Mesendoderm (in vitro differentiated cells): ENCODE measurements around the gene TRABD2B.

ENCODE experiments used
- DNase-seq: peaks from one replicate; pipeline ENCODE4 v3.0.0; 2013
- H2AK5ac ChIP-seq: 2 replicates; pipeline ENCODE4 v1.6.1; 2013; ENCODE audit warnings: low read length, inconsistent platforms
- H2BK120ac ChIP-seq: 2 replicates; pipeline ENCODE4 v1.6.1; 2013; ENCODE audit warnings: low read depth, mild to moderate bottlenecking, low read length, moderate library complexity, mixed read lengths
- H2BK15ac ChIP-seq: replicated peaks from 2 replicates; pipeline ENCODE4 v1.6.1; 2013; ENCODE audit warnings: low read depth, mild to moderate bottlenecking, moderate library complexity
- H2BK5ac ChIP-seq: 2 replicates; pipeline ENCODE4 v1.6.1; 2013; ENCODE audit warnings: low read length, inconsistent platforms
- H3K18ac ChIP-seq: 2 replicates; pipeline ENCODE4 v1.6.1; 2013; ENCODE audit warnings: mild to moderate bottlenecking, low read length, mixed read lengths
- H3K23ac ChIP-seq: one replicate; pipeline ENCODE4 v1.6.1; 2013; ENCODE audit warnings: low read length
- H3K27ac ChIP-seq: 2 replicates; pipeline ENCODE4 v1.5.1; 2013; ENCODE audit warnings: low read depth, mild to moderate bottlenecking, inconsistent platforms, low read length, moderate library complexity
- H3K27me3 ChIP-seq: 2 replicates; pipeline ENCODE4 v1.6.1; 2013; ENCODE audit warnings: low read length, control low read depth, mild to moderate bottlenecking, inconsistent platforms; ENCODE audit not compliant: insufficient read depth, poor library complexity
- H3K36me3 ChIP-seq: 2 replicates; pipeline ENCODE4 v1.6.1; 2013; ENCODE audit warnings: low read length, inconsistent platforms; ENCODE audit not compliant: control insufficient read depth, insufficient read depth
- H3K4ac ChIP-seq: one replicate; pipeline ENCODE4 v1.6.1; 2013; ENCODE audit warnings: low read depth, mild to moderate bottlenecking, low read length, moderate library complexity
- H3K4me1 ChIP-seq: 2 replicates; pipeline ENCODE4 v1.6.1; 2013; ENCODE audit warnings: low read depth, low read length, inconsistent platforms; ENCODE audit not compliant: control insufficient read depth
- H3K4me2 ChIP-seq: 2 replicates; pipeline ENCODE4 v1.6.1; 2013; ENCODE audit warnings: low read length
- H3K4me3 ChIP-seq: 2 replicates; pipeline ENCODE4 v1.5.1; 2013; ENCODE audit warnings: mild to moderate bottlenecking, low read length
- H3K56ac ChIP-seq: one replicate; pipeline ENCODE4 v1.6.1; 2013; ENCODE audit warnings: low read length
- H3K79me1 ChIP-seq: 2 replicates; pipeline ENCODE4 v1.6.1; 2013; ENCODE audit warnings: low read length, inconsistent platforms
- H3K79me2 ChIP-seq: 2 replicates; pipeline ENCODE4 v1.6.1; 2013; ENCODE audit warnings: mild to moderate bottlenecking, low read length; ENCODE audit not compliant: control insufficient read depth, insufficient read depth
- H3K9ac ChIP-seq: 2 replicates; pipeline ENCODE4 v1.6.1; 2013; ENCODE audit warnings: low read length, inconsistent platforms
- H4K5ac ChIP-seq: one replicate; pipeline ENCODE4 v1.6.1; 2013; ENCODE audit warnings: low read length
- H4K8ac ChIP-seq: one replicate; pipeline ENCODE4 v1.6.1; 2013; ENCODE audit warnings: low read depth, mild to moderate bottlenecking, control low read depth, low read length, moderate library complexity
- WGBS: extraction: QIAGEN DNeasy Blood & Tissue Kit; methylation state at CpG from one replicate; pipeline ENCODE4 v1.1.7; 2013; ENCODE audit warnings: low lambda C conversion rate, missing lambda C conversion rate; ENCODE audit not compliant: insufficient coverage; ENCODE audit errors: extremely low coverage; 5-methylcytosine and 5-hydroxymethylcytosine counted together

The TRABD2B gene

DNA sequence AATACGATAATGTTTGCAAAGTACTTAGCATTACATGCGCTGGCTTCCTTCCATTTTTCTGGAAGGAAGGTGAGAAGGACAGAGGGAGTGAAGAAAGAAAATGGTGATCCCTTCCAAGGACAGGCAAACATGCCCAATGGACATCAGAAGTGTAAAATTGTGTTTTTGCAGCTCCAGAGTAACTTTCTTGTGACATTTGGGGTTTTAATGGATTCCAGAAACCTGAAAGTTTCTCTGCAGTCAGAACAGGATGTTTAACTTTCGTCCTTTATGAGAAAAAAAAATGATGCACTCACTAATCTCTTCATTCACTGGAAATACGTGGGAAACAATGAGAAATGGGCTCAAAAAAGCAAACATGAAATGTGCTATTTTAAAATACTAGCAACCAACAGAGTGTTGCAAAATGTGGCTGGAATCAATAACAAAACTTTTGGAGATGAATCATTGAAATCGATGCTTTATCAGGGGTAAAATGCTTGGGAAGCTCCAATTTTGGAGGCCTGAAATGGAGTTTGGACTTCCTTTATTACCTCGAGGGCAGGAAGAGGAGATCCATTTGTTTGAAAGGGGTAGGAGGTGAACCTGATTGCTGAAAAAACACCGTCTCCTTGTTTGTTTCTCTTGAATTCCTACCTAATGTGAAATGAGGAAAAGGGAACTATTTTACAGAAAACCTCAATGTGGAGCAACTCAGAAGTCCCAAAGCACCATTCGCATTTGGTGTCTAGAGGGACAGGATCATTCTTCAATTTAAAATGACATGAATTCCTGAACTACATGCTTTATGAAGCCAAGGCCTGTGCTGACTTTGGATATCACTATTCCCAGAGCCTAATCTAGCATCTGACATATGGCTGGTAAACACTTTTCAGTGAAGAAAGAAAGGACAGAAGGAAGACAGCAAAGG, 129.5 kb downstream of the TRABD2B start:
- DNase-seq = no peak
- no peak overlapping the region for H3K23ac ChIP-seq
- H3K4ac ChIP-seq = no peak overlapping the region
- H2BK5ac ChIP-seq = no peak overlapping the region
- WGBS = no CpG with 5 or more reads among the region's 8 CpGs
- H3K36me3 ChIP-seq = no peaks in the 10 kb centered on the region
- H4K5ac ChIP-seq = no peak overlapping the region
- no peak overlapping the region for H3K4me2 ChIP-seq
- H3K56ac ChIP-seq = no peak overlapping the region
- H3K79me2 ChIP-seq = no peaks in the 10 kb centered on the region
- H2BK15ac ChIP-seq = no peak overlapping the region
- no peaks in the 10 kb centered on the region for H3K4me1 ChIP-seq
- no peak overlapping the region for H2AK5ac ChIP-seq
- H3K79me1 ChIP-seq = peaks cover 1% of the 10 kb centered on the region
- H3K4me3 ChIP-seq = no peak overlapping the region
- no peaks in the 10 kb centered on the region for H3K27me3 ChIP-seq
- H4K8ac ChIP-seq = no peak overlapping the region
- no peak overlapping the region for H2BK120ac ChIP-seq
- H3K9ac ChIP-seq = no peak overlapping the region
- H3K18ac ChIP-seq = no peak overlapping the region
- H3K27ac ChIP-seq = no peak overlapping the region

DNA sequence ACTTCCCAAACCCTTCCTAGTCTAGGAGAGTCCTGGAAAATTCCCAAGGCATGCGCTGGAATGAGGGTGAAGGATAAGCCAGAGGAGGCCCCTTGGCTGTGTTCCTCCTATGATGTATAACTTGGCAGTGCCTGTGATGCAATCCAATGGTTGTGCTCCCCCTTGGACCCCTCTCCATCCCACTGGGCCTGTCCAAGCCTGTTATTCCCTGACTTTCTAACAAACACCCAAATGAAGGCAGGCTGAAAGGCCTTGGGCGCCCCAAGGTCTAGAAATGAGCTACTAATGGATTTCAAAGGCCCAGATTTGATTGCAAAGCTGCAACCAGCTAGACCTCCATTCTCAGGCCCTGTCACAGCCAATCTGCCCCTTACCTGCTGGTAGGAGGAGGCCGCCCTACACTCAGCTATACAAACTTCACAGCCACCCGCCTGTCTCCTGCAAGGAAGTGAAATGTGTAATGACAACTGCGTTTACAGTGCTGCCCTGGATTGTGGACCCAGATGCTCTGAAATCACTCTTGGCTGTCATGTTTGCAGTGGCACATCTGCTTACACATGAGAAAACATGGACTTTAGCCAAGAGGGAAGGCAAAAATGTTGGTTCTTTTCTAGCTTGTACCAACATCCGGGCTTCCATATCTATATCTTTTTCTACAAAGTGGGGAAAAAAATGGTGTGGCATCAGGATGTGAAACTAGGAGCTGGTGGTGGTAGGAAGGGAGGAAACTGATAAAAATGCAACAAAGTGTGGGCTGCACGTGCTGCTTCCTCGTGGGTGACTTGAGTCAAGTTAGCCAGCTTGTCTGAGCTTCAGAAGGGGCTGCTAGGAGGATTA, 130.4 kb downstream of the TRABD2B start:
- no peak overlapping the region for H3K18ac ChIP-seq
- H3K9ac ChIP-seq = no peak overlapping the region
- no peak overlapping the region for H2BK15ac ChIP-seq
- no peak overlapping the region for H2AK5ac ChIP-seq
- no peak overlapping the region for H2BK5ac ChIP-seq
- H4K5ac ChIP-seq = no peak overlapping the region
- no peaks in the 10 kb centered on the region for H3K27me3 ChIP-seq
- peaks cover 1% of the 10 kb centered on the region for H3K79me1 ChIP-seq
- no peaks in the 10 kb centered on the region for H3K4me1 ChIP-seq
- no peak overlapping the region for H3K27ac ChIP-seq
- no peak overlapping the region for H2BK120ac ChIP-seq
- no peak overlapping the region for H3K23ac ChIP-seq
- no peak overlapping the region for H3K4me3 ChIP-seq
- H3K4ac ChIP-seq = no peak overlapping the region
- no peaks in the 10 kb centered on the region for H3K36me3 ChIP-seq
- H3K4me2 ChIP-seq = no peak overlapping the region
- no CpG with 5 or more reads among the region's 8 CpGs for WGBS
- no peak for DNase-seq
- no peak overlapping the region for H3K56ac ChIP-seq
- no peak overlapping the region for H4K8ac ChIP-seq
- H3K79me2 ChIP-seq = no peaks in the 10 kb centered on the region

DNA sequence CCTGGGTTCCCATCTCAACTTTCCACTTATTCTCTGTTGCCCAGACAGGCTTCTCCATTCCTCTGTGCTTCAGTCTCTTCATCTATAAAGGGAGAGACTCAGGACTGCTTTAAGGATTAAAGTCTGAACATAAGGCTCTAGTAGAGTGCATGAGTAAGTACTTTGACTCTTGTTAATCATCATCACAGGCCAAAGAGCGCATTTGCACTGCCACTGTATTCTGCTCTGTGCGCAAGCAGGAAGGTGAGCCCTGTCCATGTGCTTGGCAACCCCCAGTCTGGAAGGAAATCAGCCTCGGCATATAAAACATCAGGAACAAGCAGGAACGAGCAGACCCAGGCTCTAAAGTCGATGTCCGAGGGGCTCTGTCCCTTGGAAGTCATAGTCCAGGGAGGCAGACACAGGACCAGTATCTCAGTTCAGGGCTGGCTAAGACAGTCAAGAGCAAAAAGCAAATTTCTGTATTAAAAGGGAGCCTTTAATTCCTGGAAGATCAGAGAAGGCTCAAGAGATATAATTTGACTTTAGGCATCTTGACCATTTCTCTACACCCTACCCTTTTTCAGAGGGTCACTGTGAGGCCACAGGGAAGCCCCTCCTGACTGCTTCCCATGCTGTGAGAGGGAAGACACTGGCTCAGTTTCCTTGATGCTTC, 131.2 kb downstream of the TRABD2B start:
- Histone ChIP-seq H4K8ac (no peak overlapping the region), H3K23ac (no peak overlapping the region), H3K18ac (no peak overlapping the region), H3K9ac (no peak overlapping the region), H3K27me3 (no peaks in the 10 kb centered on the region), H4K5ac (no peak overlapping the region), H3K79me1 (peaks cover 1% of the 10 kb centered on the region), H2BK15ac (no peak overlapping the region), H2AK5ac (no peak overlapping the region), H3K36me3 (no peaks in the 10 kb centered on the region), H3K27ac (no peak overlapping the region), H3K56ac (no peak overlapping the region), H3K4ac (no peak overlapping the region), H2BK120ac (no peak overlapping the region), H3K4me3 (no peak overlapping the region), H3K79me2 (no peaks in the 10 kb centered on the region), H3K4me2 (no peak overlapping the region), H3K4me1 (no peaks in the 10 kb centered on the region), H2BK5ac (no peak overlapping the region)
- no peak for DNase-seq
- no CpG with 5 or more reads among the region's 6 CpGs for WGBS

GRCh38 chr1:47859092-47859743, 138.0 kb downstream of the TRABD2B start:
- no peak overlapping the region for H3K4me2 ChIP-seq
- no peak overlapping the region for H4K8ac ChIP-seq
- H3K56ac ChIP-seq = no peak overlapping the region
- H3K4me1 ChIP-seq = no peaks in the 10 kb centered on the region
- no peak overlapping the region for H3K4me3 ChIP-seq
- H3K23ac ChIP-seq = no peak overlapping the region
- no peak overlapping the region for H2BK15ac ChIP-seq
- no peaks in the 10 kb centered on the region for H3K36me3 ChIP-seq
- no peaks in the 10 kb centered on the region for H3K79me1 ChIP-seq
- no CpG with 5 or more reads among the region's 3 CpGs for WGBS
- DNase-seq = no peak
- H3K27me3 ChIP-seq = no peaks in the 10 kb centered on the region
- no peak overlapping the region for H2BK5ac ChIP-seq
- no peak overlapping the region for H2BK120ac ChIP-seq
- no peak overlapping the region for H3K9ac ChIP-seq
- H3K27ac ChIP-seq = no peak overlapping the region
- no peak overlapping the region for H2AK5ac ChIP-seq
- no peaks in the 10 kb centered on the region for H3K79me2 ChIP-seq
- H4K5ac ChIP-seq = no peak overlapping the region
- H3K4ac ChIP-seq = no peak overlapping the region
- no peak overlapping the region for H3K18ac ChIP-seq

DNA sequence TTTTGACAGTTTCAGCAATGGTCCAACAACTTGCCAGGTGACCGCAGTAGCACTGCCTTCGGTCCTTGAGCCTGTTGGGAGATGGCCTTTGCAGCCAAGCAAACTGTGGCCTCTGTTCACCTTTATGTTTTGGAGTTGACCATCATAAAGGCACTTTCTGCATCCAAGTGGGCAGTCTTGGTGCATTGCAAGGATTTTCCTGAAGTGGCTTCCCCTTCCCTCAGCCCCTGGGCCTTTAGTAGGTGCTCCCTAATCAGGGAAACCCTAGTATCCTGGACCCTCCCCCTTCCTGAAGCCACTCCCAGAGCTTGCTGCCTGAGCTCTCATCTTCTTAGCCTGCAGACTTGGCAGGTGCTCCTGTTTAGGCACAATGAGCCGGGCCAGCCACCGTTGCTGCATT, 140.2 kb downstream of the TRABD2B start:
- H3K36me3 ChIP-seq = no peaks in the 10 kb centered on the region
- H2BK15ac ChIP-seq = no peak overlapping the region
- WGBS = no CpG with 5 or more reads among the region's 4 CpGs
- no peak overlapping the region for H2BK5ac ChIP-seq
- H4K5ac ChIP-seq = no peak overlapping the region
- no peak for DNase-seq
- no peaks in the 10 kb centered on the region for H3K27me3 ChIP-seq
- no peak overlapping the region for H3K4ac ChIP-seq
- no peak overlapping the region for H3K4me2 ChIP-seq
- no peak overlapping the region for H2AK5ac ChIP-seq
- H3K56ac ChIP-seq = no peak overlapping the region
- H3K9ac ChIP-seq = no peak overlapping the region
- no peak overlapping the region for H3K27ac ChIP-seq
- no peak overlapping the region for H3K18ac ChIP-seq
- no peak overlapping the region for H3K4me3 ChIP-seq
- H2BK120ac ChIP-seq = no peak overlapping the region
- no peak overlapping the region for H3K23ac ChIP-seq
- H3K79me2 ChIP-seq = no peaks in the 10 kb centered on the region
- no peaks in the 10 kb centered on the region for H3K4me1 ChIP-seq
- no peaks in the 10 kb centered on the region for H3K79me1 ChIP-seq
- no peak overlapping the region for H4K8ac ChIP-seq
